ENCODE measurements around the gene ZNF827.

- TF ChIP-seq CTCF (IDR thresholded peaks at IDR 0.05; ENCODE audit: control extremely low read depth in 1 of 3, insufficient read depth in 1 of 3, low read depth in 1 of 3, low read length in 3 of 3) (no peak), RXRA (IDR thresholded peaks at IDR 0.05; ENCODE audit: insufficient read depth, low read depth, low read length) (no peak), KDM1A (IDR thresholded peaks at IDR 0.05; ENCODE audit: borderline replicate concordance, low read length) (no peak), ASH2L (IDR thresholded peaks at IDR 0.05; ENCODE audit: low read length) (no peak)
Measured at GRCh38 chr4:145895056-145895455, 43.6 kb downstream of the ZNF827 start.

Data from H1 (cell line).